HG03095 (cell line): Measurements from ENCODE around the gene PEX19.
"Not testable (repeated sequence)": the region's sequence is repeated elsewhere in the genome, so short reads cannot be mapped to it uniquely, and the experiment has no call there.

Experiments
- ATAC-seq: cut with Tn5 transposase; IDR thresholded peaks from one replicate; pipeline ENCODE4 v1.9.1; 2021; ENCODE audit warnings: moderate library complexity; ENCODE audit not compliant: unreplicated experiment

Gene PEX19, protein sequence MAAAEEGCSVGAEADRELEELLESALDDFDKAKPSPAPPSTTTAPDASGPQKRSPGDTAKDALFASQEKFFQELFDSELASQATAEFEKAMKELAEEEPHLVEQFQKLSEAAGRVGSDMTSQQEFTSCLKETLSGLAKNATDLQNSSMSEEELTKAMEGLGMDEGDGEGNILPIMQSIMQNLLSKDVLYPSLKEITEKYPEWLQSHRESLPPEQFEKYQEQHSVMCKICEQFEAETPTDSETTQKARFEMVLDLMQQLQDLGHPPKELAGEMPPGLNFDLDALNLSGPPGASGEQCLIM

DNA sequence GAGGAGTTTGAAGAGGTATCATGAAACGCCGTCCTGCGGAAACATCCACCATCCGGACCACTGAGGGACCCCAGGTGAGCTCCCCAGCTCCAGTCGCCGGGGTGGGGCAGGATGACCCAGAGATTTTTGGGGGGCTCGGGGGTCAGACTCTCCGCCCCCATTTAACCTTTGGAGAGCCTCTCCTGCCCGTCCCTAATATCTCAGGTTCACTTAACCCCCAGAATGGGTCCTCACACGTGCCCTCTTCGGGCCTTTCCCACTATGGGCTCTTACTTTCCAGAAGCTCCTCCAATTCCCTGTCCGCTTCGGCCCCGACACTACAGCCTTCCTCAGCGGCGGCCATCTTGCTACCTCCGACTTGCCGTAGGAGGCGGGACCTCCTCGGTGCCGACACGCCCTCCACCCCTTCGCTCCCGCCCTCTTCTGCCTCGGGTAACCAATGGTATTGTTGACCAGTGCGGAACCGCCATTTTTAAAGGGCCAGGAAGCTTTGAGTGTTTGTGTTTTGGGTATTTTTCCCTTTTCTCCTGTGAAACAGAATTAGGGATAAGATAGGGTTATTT lies at the start of gene PEX19:
Gene PEX19 (minus strand): TSS at position 352 of the 563 bp plus-strand sequence. CDS start 9 bp downstream, at position 343.
- ATAC-seq: peak; percentile 91

DNA sequence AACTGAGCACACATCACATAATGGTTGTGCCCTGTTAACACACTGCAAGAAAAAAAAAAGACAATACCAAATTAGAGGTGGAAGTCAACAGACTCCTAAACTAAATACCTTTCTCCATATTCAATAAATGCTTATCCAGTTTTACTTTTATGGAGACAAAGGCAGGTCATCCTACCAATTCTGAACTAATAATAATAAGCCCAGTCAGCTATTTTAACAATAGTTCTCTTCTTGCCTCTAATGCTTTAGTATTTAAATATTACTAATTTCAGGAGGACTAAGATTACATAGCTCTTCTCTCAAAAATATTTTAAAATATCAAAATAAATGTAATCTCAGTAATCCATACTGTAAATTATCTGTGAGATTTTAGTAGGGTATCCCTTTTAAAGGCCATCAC lies 47.6 kb upstream of the PEX19 start:
- no peak for ATAC-seq

DNA sequence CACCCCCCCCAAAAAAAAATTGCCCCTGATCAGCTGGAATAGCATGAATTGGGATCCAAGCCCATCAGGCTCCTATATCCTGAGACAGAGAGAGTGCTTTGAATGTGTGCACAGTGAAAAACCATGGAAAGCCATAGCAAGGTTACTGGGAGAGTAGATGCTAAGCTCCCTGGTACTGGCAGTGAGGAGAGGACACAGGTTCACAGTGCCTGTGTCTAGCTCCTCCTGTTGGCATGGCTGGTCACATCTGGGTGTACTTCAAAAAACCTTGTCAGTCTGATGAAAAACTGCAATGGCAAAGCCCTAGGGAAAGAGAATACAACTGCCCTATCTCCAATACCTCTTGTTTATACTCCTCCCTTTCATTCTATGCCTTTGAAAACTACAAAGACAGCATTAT lies 45.2 kb upstream of the PEX19 start:
- no peak for ATAC-seq

DNA sequence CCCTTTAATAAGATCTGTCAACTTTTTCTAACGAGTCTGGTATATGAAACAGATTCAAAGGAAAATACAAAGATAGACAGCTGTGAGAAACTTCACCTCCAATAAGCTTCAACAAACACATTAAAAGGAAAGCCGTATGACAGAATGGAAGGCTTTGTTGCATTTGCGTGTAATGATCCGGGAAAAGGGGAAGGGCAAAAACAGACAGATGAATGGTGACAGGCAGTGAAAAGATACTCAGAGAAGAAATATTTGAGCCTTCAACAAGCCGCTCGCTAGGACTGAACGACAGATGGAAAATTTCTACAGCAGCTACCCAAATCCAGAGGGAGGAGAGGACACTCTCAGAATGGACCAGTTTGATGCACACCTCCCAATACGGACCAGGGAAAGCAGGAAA lies 43.3 kb upstream of the PEX19 start:
- no peak for ATAC-seq

DNA sequence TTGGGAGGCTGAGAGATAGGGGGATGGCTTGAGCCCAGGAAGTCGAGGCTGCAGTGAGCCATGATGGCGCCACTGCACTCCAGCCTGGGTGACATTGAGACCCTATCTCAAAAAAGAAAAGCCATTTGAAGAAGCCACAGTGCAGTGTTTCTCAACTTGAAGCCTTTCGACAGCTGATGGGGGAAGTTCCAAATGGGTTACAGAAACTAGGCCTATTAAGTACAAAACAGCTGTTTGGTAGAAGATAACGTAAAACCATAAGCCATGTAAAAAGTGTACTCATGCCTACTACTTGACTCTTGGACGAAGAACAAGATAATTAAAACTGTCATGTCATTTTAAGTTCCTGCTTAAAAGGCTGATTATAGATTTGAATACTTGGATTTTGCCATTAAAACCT lies 41.5 kb upstream of the PEX19 start:
- no peak for ATAC-seq

DNA sequence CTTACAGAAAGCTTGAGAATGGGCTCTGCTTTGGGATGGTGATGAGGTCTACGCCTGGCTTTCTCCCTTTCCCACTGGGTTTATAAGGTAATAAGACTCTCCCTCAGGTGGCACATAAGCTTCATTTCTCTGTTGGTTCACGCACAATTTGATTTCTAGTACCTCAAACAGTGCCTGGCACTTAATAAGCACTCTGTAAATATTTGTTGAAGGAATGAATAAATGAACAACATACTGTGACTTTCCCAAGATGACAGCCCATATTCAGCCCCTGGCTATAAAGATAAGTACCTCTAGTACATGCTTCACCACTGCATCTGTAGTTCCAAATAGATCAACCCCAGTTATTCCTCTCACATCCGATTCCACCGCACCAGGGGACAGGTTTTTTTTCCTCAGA lies 40.3 kb upstream of the PEX19 start:
- no peak for ATAC-seq

DNA sequence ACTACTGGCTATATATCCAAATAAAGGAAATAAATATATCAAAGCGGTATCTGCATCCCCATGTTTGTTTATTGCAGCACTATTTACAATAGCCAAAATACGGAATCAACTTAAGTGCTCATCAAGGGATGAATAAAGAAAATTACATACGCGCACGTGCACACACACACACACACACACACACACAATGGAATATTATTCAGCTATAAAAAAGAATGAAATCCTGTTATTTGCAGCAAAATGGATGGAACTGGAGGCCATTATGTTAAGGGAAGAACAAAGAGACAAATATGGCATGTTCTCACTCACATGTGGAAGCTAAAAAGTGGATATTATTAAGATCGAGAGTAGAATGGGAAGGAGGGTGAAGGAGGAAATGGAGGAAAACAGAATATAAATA lies 37.9 kb upstream of the PEX19 start:
- ATAC-seq: no peak

DNA sequence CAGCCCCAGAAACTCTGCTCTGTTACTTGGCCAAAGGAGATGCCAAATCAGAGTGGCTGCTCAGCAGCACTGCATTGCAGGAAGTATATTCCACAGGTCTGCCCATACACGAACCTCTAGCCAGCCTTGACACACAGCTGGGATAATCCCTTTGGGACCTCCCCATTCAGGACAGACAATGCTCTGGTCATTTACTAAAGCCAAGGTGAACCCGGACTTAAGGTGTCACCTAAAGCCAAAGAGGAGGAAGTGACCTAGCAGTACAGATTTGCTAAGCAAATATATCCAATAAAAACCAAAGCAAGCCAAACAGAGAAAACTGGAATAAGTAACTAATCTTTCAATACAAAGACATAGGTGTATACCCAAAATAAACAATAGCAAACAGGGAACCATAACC lies 30.4 kb upstream of the PEX19 start:
- no peak for ATAC-seq

DNA sequence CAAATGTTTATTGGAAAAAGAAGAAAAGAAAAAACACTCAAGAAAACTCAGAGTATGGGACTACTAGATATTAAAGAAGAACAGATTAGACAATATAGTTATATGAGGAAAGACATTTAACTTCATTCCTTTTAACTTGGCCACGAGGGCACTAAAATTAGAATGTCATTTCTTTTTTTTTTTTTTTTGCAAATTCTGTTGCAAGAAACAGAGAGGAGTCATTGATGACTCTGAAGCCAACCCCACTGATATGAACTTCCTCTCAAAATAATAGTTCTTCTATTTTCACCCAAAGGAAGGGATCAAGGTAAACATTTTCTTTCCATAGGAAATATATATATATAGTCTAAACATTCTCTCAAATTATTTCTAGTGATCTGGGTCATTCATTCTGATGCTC lies 24.6 kb upstream of the PEX19 start:
- no peak for ATAC-seq

DNA sequence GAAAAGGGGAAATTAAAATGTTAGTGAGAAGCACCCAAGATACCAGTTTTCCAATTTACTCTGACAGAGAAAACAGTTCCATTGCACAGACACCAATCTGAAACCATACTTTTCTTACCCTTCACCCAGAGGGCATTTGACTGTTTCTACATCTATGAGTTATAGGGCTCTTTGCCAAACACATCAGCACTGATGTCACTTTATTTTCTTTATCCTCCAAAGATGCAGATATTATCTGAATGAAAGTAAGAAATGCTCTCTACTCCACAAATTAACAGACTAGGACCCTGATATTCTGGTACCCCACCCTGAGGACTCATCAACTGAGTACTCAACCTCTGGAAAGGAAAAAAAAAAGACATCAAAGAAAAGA lies 24.2 kb upstream of the PEX19 start:
- ATAC-seq: no peak

DNA sequence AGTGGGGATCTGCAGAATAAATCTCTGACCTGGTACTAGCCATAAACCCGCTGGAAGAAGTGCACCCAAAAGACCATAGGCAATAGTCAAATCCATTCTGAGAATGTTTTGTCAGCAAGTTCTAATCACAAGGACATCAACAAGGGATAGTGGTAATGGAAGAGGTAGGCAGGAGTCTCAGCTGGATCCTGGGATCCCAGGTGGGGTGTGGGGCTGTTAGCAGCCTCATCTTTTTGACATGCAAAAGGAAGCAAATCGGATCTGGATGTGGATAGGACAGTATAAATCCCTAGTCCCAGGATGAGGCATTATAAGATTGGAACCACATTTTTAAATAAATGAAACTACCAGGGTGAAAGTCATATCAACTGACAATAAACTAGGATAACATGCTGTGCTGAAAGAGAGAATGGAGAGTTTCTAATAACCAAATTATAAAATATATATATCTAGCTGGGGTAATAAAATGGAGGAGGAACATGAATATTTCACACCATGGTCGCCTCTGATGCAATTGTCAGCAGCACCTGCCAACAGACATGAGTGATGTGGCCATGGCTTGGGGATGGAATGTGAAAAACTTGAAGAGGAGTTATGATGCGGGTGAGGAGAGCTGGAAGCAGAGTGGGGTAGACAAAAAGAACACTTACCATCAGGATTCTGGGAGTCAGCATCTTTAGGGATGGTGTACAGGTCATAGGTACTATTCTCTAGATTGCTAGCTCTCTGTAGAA lies 23.7 kb upstream of the PEX19 start:
- ATAC-seq: no peak

DNA sequence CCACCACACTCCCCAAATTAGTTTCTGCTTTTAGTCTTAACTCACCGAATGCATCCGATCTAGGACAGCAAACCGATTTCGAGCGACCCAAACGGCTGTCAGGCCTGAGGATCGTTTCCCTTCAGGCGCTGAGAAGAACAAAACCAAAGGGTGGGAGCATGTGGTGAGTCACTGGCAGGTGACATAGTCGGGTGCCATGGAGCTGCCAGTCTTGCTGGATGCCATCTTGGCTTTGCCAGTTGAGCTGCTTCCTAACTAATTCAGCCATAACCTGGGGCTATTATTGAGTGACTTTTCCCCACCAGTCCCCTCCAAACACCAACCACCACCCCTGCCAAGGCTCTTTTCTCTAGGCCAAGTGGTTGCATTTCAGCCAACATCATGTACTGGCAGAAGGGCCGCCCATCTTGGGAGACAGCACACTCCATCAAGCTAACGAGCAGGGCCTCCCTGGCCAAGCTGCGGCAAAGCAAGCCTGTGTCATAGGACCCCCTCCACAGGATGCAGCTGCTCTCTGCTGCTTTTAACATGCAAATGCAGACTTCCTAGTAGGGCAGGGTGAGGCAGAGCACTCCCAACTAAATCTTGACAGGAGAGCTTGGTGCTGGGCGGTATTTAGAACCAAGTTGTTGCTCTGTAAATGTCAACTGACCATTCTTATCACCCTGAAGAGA lies 22.3 kb upstream of the PEX19 start:
- ATAC-seq: no peak

DNA sequence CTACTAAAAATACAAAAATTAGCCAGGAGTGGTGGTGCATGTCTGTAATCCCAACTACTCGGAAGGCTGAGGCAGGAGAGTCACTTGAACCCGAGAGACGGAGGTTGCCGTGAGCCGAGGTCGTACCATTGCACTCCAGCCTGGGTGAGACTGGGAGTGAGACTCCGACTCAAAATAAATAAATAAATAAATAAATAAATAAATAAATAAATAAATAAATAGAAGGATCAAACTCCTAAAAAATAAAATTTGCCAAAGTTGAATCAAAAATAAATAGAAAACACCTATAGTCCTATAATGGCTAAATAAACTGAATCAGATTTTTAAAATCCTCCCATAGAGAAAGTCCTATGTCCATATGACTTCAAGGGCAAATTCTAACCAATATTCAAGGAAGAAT lies 15.2 kb upstream of the PEX19 start:
- ATAC-seq: no peak

DNA sequence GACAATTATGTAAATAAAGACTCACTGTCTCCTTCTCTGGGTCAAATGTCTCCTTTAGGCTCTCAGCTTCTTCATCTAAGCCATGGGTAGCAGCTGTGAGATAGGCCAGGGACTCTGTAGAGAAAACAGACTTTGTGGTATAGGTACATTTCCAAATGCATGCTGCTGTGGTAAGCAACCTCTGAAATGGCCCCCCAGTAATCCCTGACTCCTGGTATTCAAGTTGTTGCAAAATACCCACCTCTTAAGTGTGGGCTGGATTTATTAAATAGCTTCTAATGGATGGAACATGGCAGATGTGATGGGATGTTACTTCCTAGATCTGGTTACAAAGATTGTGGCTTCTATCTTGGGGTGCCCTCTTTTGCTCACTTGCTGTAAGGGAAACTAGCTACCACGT lies 11.1 kb upstream of the PEX19 start:
- ATAC-seq: no peak

DNA sequence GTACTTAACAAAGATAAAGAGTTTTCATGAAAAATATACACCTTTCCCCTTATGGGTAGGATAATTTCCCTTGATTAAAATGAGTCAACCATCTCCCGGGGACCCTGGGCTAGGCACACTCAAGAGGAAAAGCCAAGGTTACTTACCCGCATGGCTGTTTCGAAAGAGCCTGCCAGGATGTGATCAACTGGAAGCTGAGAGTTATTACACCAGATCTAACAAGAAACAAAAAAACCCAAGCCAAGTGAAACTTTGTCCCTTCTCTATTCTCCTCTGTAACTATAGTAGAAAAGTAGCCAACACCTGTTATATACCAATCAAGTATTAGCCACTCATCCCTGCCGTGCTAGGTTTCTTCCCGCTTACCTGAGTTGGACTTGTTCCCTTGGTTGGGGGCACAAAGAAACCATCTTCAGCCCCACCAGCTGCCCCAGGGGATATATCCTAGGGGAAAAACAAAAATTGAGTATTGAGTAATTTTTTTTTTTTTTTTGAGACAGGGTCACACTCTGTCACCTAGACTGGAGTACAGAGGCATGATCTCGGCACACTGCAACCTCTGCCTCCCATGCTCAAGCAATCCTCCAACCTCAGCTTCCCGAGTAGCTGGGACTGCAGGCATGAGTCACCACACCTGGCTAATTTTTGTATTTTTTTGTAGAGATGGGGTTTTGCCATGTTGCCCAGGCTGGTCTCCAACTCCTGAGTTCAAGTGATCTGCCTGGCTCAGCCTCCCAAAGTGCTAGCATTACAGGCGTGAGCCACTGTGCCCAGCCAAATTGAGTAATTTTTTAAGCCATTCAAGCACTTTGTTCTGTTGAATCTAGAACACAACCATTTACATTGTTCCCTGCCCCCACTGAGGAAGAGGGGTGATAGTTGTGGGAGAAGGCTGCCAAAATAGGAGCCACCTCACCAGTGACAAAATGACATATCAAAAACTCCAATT lies 8.4 kb upstream of the PEX19 start:
- no peak for ATAC-seq

DNA sequence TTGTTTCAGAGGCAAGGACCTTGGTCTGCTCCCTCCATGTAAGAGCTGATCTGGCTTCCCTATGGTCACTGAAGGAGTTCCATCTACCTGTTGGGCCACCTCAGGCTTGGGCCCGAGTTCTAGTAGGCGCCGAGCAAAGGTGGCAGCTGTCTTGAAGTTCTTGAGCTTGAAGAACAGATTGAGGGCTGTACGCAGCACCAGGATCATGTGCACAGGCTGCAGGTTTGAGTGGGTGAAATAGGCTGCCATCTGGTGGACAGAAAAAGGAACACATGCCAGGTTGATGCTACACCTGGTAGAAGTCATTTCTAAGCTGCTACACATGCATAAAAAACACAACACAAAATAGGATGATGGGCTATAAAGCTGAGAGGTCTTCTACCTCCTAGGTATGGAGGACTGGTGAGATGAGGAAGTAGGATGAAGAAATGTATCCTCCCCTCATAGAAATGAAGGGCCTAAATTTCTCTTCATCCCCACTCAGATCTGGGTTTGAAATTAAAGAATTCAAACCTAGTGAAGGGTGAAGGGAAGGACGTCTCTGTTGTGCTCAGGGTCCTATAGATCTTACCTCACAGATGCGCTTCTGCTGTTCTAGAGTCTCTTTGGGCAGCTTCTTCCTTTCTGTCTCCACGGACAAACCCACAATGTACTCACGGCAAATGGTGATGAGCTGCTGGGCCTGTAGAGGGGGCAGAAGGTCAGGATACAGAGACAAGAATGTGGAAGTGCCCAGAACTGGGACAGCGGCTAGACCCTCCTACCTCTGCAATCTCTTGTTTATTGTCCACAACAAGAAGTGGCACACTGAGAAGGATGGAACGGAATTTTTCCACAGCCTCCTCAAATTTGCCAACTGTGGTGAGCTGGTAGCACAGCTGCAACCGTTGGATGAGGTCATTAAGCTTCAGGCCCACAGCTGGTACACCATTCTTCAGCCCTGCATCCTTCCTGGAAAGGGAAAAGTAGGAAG lies 6.6 kb upstream of the PEX19 start:
- no peak for ATAC-seq

DNA sequence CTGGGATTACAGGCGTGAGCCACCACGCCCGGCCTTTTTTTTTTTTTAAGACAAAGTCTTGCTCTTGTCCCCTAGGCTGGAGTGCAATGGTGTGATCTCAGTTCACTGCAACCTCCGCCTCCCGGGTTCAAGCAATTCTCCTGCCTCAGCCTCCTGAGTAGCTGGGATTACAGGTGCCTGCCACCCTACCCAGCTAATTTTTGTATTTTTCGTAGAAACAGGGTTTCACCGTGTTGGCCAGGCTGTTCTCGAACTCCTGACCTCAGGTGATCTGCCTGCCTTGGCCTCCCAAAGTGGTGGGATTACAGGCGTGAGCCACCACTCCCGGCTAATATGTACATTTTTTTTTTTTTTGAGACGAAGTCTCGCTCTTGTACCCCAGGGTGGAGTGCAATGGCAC lies 2.8 kb upstream of the PEX19 start:
- not testable (repeated sequence) for ATAC-seq

DNA sequence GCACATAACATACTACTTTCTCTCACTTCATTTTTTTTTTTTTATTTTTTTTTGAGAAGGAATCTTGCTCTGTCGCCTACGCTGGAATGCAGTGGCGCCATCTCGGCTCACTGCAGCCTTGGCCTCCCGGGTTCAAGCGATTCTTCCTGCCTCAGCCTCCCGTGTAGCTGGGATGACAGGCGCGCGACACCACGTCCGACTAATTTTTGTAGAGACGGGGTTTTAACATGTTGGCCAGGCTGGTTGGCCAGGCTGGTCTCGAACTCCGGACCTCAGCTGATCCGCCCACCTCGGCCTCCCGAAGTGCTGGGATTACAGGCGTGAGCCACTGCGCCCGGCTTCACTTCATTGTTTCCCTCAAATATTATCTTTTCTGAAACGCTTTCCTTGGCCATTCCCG lies 573 bp upstream of the PEX19 start:
- ATAC-seq: no peak

DNA sequence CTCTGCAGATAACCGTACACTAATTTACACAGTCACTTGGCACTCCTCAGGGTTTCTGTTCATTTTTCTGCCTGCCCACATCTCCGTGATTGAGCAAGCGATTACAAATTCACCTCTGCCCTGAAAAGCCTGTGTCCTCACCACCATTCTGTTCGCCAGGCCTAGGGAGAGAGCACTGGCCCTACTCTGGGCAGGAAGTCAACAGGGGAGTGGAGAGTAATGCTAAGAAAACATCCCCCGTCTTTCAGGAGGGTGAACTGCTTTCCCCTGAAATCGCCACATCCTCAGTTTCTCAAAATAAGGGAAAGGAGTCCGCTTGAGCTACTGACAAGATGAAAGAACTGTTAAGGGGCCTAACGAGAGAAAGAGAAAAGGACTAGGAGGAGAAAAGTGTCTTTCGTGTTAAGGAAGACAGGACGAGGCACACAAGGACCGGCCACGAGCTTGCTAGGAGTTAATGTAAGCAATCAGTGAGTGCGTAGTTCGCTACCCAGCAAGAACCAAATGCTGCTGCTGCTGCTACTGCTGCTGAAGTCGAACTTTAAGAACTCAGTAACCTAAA lies 632 bp downstream of the PEX19 start:
- no peak for ATAC-seq
